Mesendoderm (in vitro differentiated cells): Measurements from ENCODE around the gene PIWIL4.

ENCODE experiments used
- DNase-seq: peaks from one replicate; pipeline ENCODE4 v3.0.0; 2013
- H2AK5ac ChIP-seq: 2 replicates; pipeline ENCODE4 v1.6.1; 2013; ENCODE audit warnings: low read length, inconsistent platforms
- H2BK120ac ChIP-seq: 2 replicates; pipeline ENCODE4 v1.6.1; 2013; ENCODE audit warnings: low read depth, mild to moderate bottlenecking, low read length, moderate library complexity, mixed read lengths
- H2BK15ac ChIP-seq: replicated peaks from 2 replicates; pipeline ENCODE4 v1.6.1; 2013; ENCODE audit warnings: low read depth, mild to moderate bottlenecking, moderate library complexity
- H2BK5ac ChIP-seq: 2 replicates; pipeline ENCODE4 v1.6.1; 2013; ENCODE audit warnings: low read length, inconsistent platforms
- H3K18ac ChIP-seq: 2 replicates; pipeline ENCODE4 v1.6.1; 2013; ENCODE audit warnings: mild to moderate bottlenecking, low read length, mixed read lengths
- H3K23ac ChIP-seq: one replicate; pipeline ENCODE4 v1.6.1; 2013; ENCODE audit warnings: low read length
- H3K27ac ChIP-seq: 2 replicates; pipeline ENCODE4 v1.5.1; 2013; ENCODE audit warnings: low read depth, mild to moderate bottlenecking, inconsistent platforms, low read length, moderate library complexity
- H3K27me3 ChIP-seq: 2 replicates; pipeline ENCODE4 v1.6.1; 2013; ENCODE audit warnings: low read length, control low read depth, mild to moderate bottlenecking, inconsistent platforms; ENCODE audit not compliant: insufficient read depth, poor library complexity
- H3K36me3 ChIP-seq: 2 replicates; pipeline ENCODE4 v1.6.1; 2013; ENCODE audit warnings: low read length, inconsistent platforms; ENCODE audit not compliant: control insufficient read depth, insufficient read depth
- H3K4ac ChIP-seq: one replicate; pipeline ENCODE4 v1.6.1; 2013; ENCODE audit warnings: low read depth, mild to moderate bottlenecking, low read length, moderate library complexity
- H3K4me1 ChIP-seq: 2 replicates; pipeline ENCODE4 v1.6.1; 2013; ENCODE audit warnings: low read depth, low read length, inconsistent platforms; ENCODE audit not compliant: control insufficient read depth
- H3K4me2 ChIP-seq: 2 replicates; pipeline ENCODE4 v1.6.1; 2013; ENCODE audit warnings: low read length
- H3K4me3 ChIP-seq: 2 replicates; pipeline ENCODE4 v1.5.1; 2013; ENCODE audit warnings: mild to moderate bottlenecking, low read length
- H3K56ac ChIP-seq: one replicate; pipeline ENCODE4 v1.6.1; 2013; ENCODE audit warnings: low read length
- H3K79me1 ChIP-seq: 2 replicates; pipeline ENCODE4 v1.6.1; 2013; ENCODE audit warnings: low read length, inconsistent platforms
- H3K79me2 ChIP-seq: 2 replicates; pipeline ENCODE4 v1.6.1; 2013; ENCODE audit warnings: mild to moderate bottlenecking, low read length; ENCODE audit not compliant: control insufficient read depth, insufficient read depth
- H3K9ac ChIP-seq: 2 replicates; pipeline ENCODE4 v1.6.1; 2013; ENCODE audit warnings: low read length, inconsistent platforms
- H4K5ac ChIP-seq: one replicate; pipeline ENCODE4 v1.6.1; 2013; ENCODE audit warnings: low read length
- H4K8ac ChIP-seq: one replicate; pipeline ENCODE4 v1.6.1; 2013; ENCODE audit warnings: low read depth, mild to moderate bottlenecking, control low read depth, low read length, moderate library complexity
- WGBS: extraction: QIAGEN DNeasy Blood & Tissue Kit; methylation state at CpG from one replicate; pipeline ENCODE4 v1.1.7; 2013; ENCODE audit warnings: low lambda C conversion rate, missing lambda C conversion rate; ENCODE audit not compliant: insufficient coverage; ENCODE audit errors: extremely low coverage; 5-methylcytosine and 5-hydroxymethylcytosine counted together

Gene PIWIL4

GRCh38 chr11:94656968-94657367 lies 89.8 kb downstream of the PIWIL4 start:
- Histone ChIP-seq H3K9ac (peak overlapping the region; percentile 17), H3K4me2 (no peak overlapping the region), H3K56ac (peak overlapping the region; percentile 79), H3K36me3 (peaks cover 4% of the 10 kb centered on the region), H2BK5ac (peak overlapping the region; percentile 74), H3K27ac (peak overlapping the region; percentile 81), H3K4ac (peak overlapping the region; percentile 81), H3K79me2 (peaks cover 4% of the 10 kb centered on the region), H4K5ac (no peak overlapping the region), H3K4me3 (no peak overlapping the region), H3K27me3 (no peaks in the 10 kb centered on the region), H2AK5ac (peak overlapping the region; percentile 35), H3K18ac (peak overlapping the region; percentile 61), H2BK120ac (no peak overlapping the region), H3K79me1 (no peaks in the 10 kb centered on the region), H3K23ac (no peak overlapping the region), H3K4me1 (peaks cover 11% of the 10 kb centered on the region), H4K8ac (no peak overlapping the region), H2BK15ac (no peak overlapping the region)
- peak; percentile 97 for DNase-seq
- WGBS = no CpG with 5 or more reads among the region's 6 CpGs

- peak overlapping the region; percentile 25 for H3K27ac ChIP-seq
- H3K18ac ChIP-seq = peak overlapping the region; percentile 7
- no peaks in the 10 kb centered on the region for H3K27me3 ChIP-seq
- no peaks in the 10 kb centered on the region for H3K79me1 ChIP-seq
- no peak overlapping the region for H2AK5ac ChIP-seq
- WGBS = no CpG with 5 or more reads among the region's 3 CpGs
- H3K4me3 ChIP-seq = no peak overlapping the region
- H3K79me2 ChIP-seq = no peaks in the 10 kb centered on the region
- H3K4me1 ChIP-seq = peaks cover 8% of the 10 kb centered on the region
- H3K56ac ChIP-seq = peak overlapping the region; percentile 65
- no peak overlapping the region for H2BK120ac ChIP-seq
- no peak overlapping the region for H3K23ac ChIP-seq
- peak overlapping the region; percentile 47 for H2BK5ac ChIP-seq
- peaks cover 4% of the 10 kb centered on the region for H3K36me3 ChIP-seq
- peak overlapping the region; percentile 47 for H4K5ac ChIP-seq
- H3K4me2 ChIP-seq = no peak overlapping the region
- no peak overlapping the region for H4K8ac ChIP-seq
- H3K4ac ChIP-seq = peak overlapping the region; percentile 46
- peak overlapping the region; percentile 13 for H3K9ac ChIP-seq
- H2BK15ac ChIP-seq = no peak overlapping the region
- no peak for DNase-seq
These were observed 90.5 kb downstream of the PIWIL4 start for GRCh38 chr11:94657629-94658028.

GRCh38 chr11:94658386-94658785 lies 91.2 kb downstream of the PIWIL4 start:
- H3K4ac ChIP-seq = no peak overlapping the region
- no peak overlapping the region for H3K56ac ChIP-seq
- H4K5ac ChIP-seq = no peak overlapping the region
- peak overlapping the region; percentile 11 for H3K27ac ChIP-seq
- WGBS = no CpG with 5 or more reads among the region's 5 CpGs
- DNase-seq = no peak
- H3K79me2 ChIP-seq = peaks cover 2% of the 10 kb centered on the region
- H3K4me1 ChIP-seq = peaks cover 8% of the 10 kb centered on the region
- no peak overlapping the region for H3K23ac ChIP-seq
- H2BK5ac ChIP-seq = no peak overlapping the region
- no peaks in the 10 kb centered on the region for H3K27me3 ChIP-seq
- H2AK5ac ChIP-seq = no peak overlapping the region
- no peak overlapping the region for H2BK15ac ChIP-seq
- no peak overlapping the region for H3K9ac ChIP-seq
- H2BK120ac ChIP-seq = no peak overlapping the region
- H4K8ac ChIP-seq = no peak overlapping the region
- no peak overlapping the region for H3K4me3 ChIP-seq
- peaks cover 4% of the 10 kb centered on the region for H3K36me3 ChIP-seq
- peaks cover 2% of the 10 kb centered on the region for H3K79me1 ChIP-seq
- H3K4me2 ChIP-seq = no peak overlapping the region
- peak overlapping the region; percentile 25 for H3K18ac ChIP-seq

- Histone ChIP-seq H3K4me2 (no peak overlapping the region), H2AK5ac (no peak overlapping the region), H3K23ac (no peak overlapping the region), H2BK5ac (no peak overlapping the region), H3K4me3 (no peak overlapping the region), H3K36me3 (peaks cover 4% of the 10 kb centered on the region), H2BK15ac (no peak overlapping the region), H4K8ac (no peak overlapping the region), H4K5ac (no peak overlapping the region), H3K27ac (peak overlapping the region; percentile 11), H3K4ac (no peak overlapping the region), H3K27me3 (no peaks in the 10 kb centered on the region), H3K56ac (peak overlapping the region; percentile 17), H3K79me1 (peaks cover 2% of the 10 kb centered on the region), H3K18ac (peak overlapping the region; percentile 25), H2BK120ac (no peak overlapping the region), H3K79me2 (peaks cover 3% of the 10 kb centered on the region), H3K4me1 (peaks cover 8% of the 10 kb centered on the region), H3K9ac (no peak overlapping the region)
- DNase-seq = peak; percentile 53
- WGBS = no CpG with 5 or more reads among the region's 3 CpGs
These were observed 91.7 kb downstream of the PIWIL4 start for GRCh38 chr11:94658888-94659287.

GRCh38 chr11:94661444-94661843 lies 94.3 kb downstream of the PIWIL4 start:
- Histone ChIP-seq H2BK15ac (no peak overlapping the region), H3K27ac (no peak overlapping the region), H3K4ac (no peak overlapping the region), H4K8ac (no peak overlapping the region), H3K79me1 (peaks cover 2% of the 10 kb centered on the region), H3K4me2 (no peak overlapping the region), H3K23ac (no peak overlapping the region), H3K56ac (no peak overlapping the region), H3K18ac (no peak overlapping the region), H3K4me1 (peaks cover 6% of the 10 kb centered on the region), H2BK5ac (no peak overlapping the region), H3K79me2 (peaks cover 3% of the 10 kb centered on the region), H2AK5ac (no peak overlapping the region), H3K9ac (no peak overlapping the region), H2BK120ac (no peak overlapping the region), H3K36me3 (peaks cover 6% of the 10 kb centered on the region), H4K5ac (no peak overlapping the region), H3K4me3 (no peak overlapping the region), H3K27me3 (no peaks in the 10 kb centered on the region)
- no peak for DNase-seq
- no CpG with 5 or more reads among the region's 1 CpG for WGBS
